CD4-positive, alpha-beta T cell (primary cell): ENCODE results near the gene SYT14. TPM values are rescaled to one million over a fixed set of nuclear protein-coding genes. Genes with fewer than 3 reads are reported as not detected.

Experiments
- ATAC-seq: fragments of 200-7000 bp; cut with Tn5 transposase; one replicate; pipeline ENCODE4 v1.10.0; 2022; ENCODE audit warnings: mild to moderate bottlenecking; ENCODE audit not compliant: poor library complexity
- CTCF ChIA-PET: fragments of 350-600 bp; sonication (Branson Sonifier 250); formaldehyde crosslinking; loops from one replicate; lab custom pipeline; 2021; ENCODE audit warnings: antibody characterized with exemption, inconsistent platforms; lab: Charles Lee
- POLR2A ChIA-PET: fragments of 350-600 bp; sonication (Branson Sonifier 250); formaldehyde crosslinking; loops from one replicate; lab custom pipeline; 2021; ENCODE audit warnings: antibody characterized with exemption, inconsistent platforms; lab: Charles Lee
- DNase-seq, 14 experiments: peaks; one replicate each; pipeline ENCODE4 v3.0.0-alpha.2; 2013 to 2020; ENCODE audit warnings: mixed read lengths in 2 of 14
- H3K27ac ChIP-seq, 2 donors: one replicate each; pipeline versions ENCODE4 v1.5.1 to v1.7.0; 2013; ENCODE audit warnings: low read length in 2 of 2, low read depth in 1 of 2, mild to moderate bottlenecking in 1 of 2
- H3K27me3 ChIP-seq, 2 experiments: 1 replicate in 1 of 2; 2 replicates in 1 of 2; pipeline versions ENCODE4 v1.6.1 to v1.7.0; 2013; ENCODE audit warnings: low read length in 2 of 2, control low read depth in 1 of 2, mild to moderate bottlenecking in 1 of 2, moderate library complexity in 1 of 2; ENCODE audit not compliant: insufficient read depth in 2 of 2, control insufficient read depth in 1 of 2
- H3K36me3 ChIP-seq: one replicate; pipeline ENCODE4 v1.6.1; 2013; ENCODE audit warnings: low read length, control low read depth; ENCODE audit not compliant: insufficient read depth
- H3K4me1 ChIP-seq: one replicate; pipeline ENCODE4 v1.6.1; 2013; ENCODE audit warnings: low read length, control low read depth; ENCODE audit not compliant: insufficient read depth
- H3K4me3 ChIP-seq: one replicate; pipeline ENCODE4 v1.5.1; 2013; ENCODE audit warnings: mild to moderate bottlenecking, low read length, moderate library complexity
- H3K9me3 ChIP-seq, 2 experiments: 1 replicate in 1 of 2; 2 replicates in 1 of 2; pipeline versions ENCODE4 v1.6.1 to v1.7.0; 2013; ENCODE audit warnings: low read length in 2 of 2, mild to moderate bottlenecking in 2 of 2, control low read depth in 1 of 2, moderate library complexity in 1 of 2; ENCODE audit not compliant: control insufficient read depth in 1 of 2, insufficient read depth in 1 of 2
- H3K27ac Mint-ChIP-seq: one replicate; pipeline ENCODE4 v1.8.0; 2020; ENCODE audit warnings: mixed read lengths
- H3K27me3 Mint-ChIP-seq: one replicate; pipeline ENCODE4 v1.8.0; 2021; ENCODE audit warnings: mixed read lengths
- H3K36me3 Mint-ChIP-seq: one replicate; pipeline ENCODE4 v1.8.0; 2021; ENCODE audit warnings: low read depth, mixed read lengths
- H3K4me1 Mint-ChIP-seq: one replicate; pipeline ENCODE4 v1.8.0; 2021; ENCODE audit warnings: low read depth, mixed read lengths
- H3K4me3 Mint-ChIP-seq: one replicate; pipeline ENCODE4 v1.8.0; 2020; ENCODE audit warnings: mild to moderate bottlenecking, mixed read lengths
- H3K9me3 Mint-ChIP-seq: one replicate; pipeline ENCODE4 v1.8.0; 2020; ENCODE audit warnings: mixed read lengths
- CTCF ChIP-seq: fragments of 200-600 bp; IDR thresholded peaks from one replicate; pipeline ENCODE4 v1.8.0; 2022; ENCODE audit warnings: antibody characterized with exemption, mild to moderate bottlenecking
- intact Hi-C, 2 experiments: fragments of 100-400 bp; cut with DNase I in 1 of 2; cut with micrococcal nuclease in 1 of 2; formaldehyde crosslinking; loops; one replicate each; pipeline versions ENCODE4 v1.15.1 to v1.9.0; 2023 to 2025; cut with DNase I, micrococcal nuclease
- total RNA-seq, 174 experiments: library from RNA in 2 of 174; stranded (reverse) in 2 of 174; gene quantifications; one replicate each; pipeline ENCODE4 v1.2.3 and lab custom pipeline; 2021 to 2026

SYT14 gene
- total RNA-seq, 2 experiments from 2014 or later, result not detected

DNA sequence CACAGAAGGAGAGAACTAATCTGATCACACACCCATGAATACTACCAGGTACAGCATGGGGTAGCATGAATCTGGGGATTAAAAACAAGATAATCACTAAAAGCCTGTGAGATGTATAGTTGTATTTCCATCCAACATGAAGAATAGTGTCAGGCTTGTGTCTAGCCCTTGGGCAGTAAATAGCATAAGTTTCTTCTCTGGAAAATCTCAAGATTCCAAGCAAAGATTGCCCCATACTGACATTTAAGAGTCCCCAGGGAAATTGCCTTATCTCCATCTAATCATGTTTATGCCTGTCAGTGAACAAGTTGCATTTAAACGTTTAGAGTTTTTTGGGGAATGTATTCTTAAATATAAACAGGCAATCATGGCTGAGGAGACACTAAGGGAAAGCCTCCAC is 185.4 kb downstream of the SYT14 start:
- no peak for ATAC-seq
- H3K27ac Mint-ChIP-seq, result no peak overlapping the region
- H3K27me3 Mint-ChIP-seq, result peaks cover 23% of the 10 kb centered on the region
- Histone ChIP-seq H3K4me3 (no peak overlapping the region), H3K4me1 (no peaks in the 10 kb centered on the region), H3K36me3 (no peaks in the 10 kb centered on the region), H3K9me3 (no peaks in the 10 kb centered on the region), H3K27me3 (no peaks in the 10 kb centered on the region), H3K27ac (no peak overlapping the region)
- no peaks in the 10 kb centered on the region for H3K36me3 Mint-ChIP-seq
- ChIA-PET CTCF (no interaction called here), POLR2A (no interaction called here)
- intact Hi-C loops, result no loop called here
- H3K4me3 Mint-ChIP-seq, result no peak overlapping the region
- DNase-seq, result no peak
- H3K9me3 Mint-ChIP-seq, result no peaks in the 10 kb centered on the region
- no peaks in the 10 kb centered on the region for H3K4me1 Mint-ChIP-seq
- no peak for TF ChIP-seq CTCF

GRCh38 chr1:210123924-210124589 is 186.0 kb downstream of the SYT14 start:
- Histone ChIP-seq H3K9me3 (no peaks in the 10 kb centered on the region), H3K27me3 (no peaks in the 10 kb centered on the region), H3K4me1 (no peaks in the 10 kb centered on the region), H3K36me3 (no peaks in the 10 kb centered on the region), H3K4me3 (no peak overlapping the region), H3K27ac (no peak overlapping the region)
- DNase-seq, result no peak
- peaks cover 23% of the 10 kb centered on the region for H3K27me3 Mint-ChIP-seq
- POLR2A ChIA-PET, result no interaction called here
- CTCF ChIA-PET, result no interaction called here
- H3K9me3 Mint-ChIP-seq, result no peaks in the 10 kb centered on the region
- no peak for ATAC-seq
- intact Hi-C loops, result no loop called here
- H3K36me3 Mint-ChIP-seq, result no peaks in the 10 kb centered on the region
- H3K4me3 Mint-ChIP-seq, result no peak overlapping the region
- no peak for TF ChIP-seq CTCF
- H3K27ac Mint-ChIP-seq, result no peak overlapping the region
- no peaks in the 10 kb centered on the region for H3K4me1 Mint-ChIP-seq

DNA sequence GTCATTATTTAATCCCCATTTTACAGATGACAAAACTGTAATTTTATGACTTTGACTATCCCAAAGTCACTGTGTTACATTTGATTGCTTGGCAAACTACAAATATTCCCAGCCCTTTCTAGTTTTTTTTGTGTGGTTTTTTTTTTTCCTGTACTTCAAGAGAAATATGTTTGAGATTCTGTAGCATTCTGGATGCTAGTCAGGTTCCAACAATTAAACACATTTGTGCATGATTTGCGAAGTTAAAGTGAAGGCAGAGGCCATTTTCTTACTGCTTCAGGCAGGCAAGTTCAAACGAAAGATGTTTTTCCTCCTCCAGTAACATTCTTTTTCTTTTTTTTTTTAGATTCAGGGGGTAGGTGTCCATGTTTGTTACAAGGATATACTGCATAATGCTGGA is 186.7 kb downstream of the SYT14 start:
- no peak overlapping the region for H3K27ac ChIP-seq
- no peak overlapping the region for H3K4me3 ChIP-seq
- TF ChIP-seq CTCF, result no peak
- ATAC-seq (no peak), DNase-seq (no peak)
- Mint-ChIP-seq H3K27ac (no peak overlapping the region), H3K4me3 (no peak overlapping the region), H3K9me3 (no peaks in the 10 kb centered on the region), H3K36me3 (no peaks in the 10 kb centered on the region), H3K4me1 (no peaks in the 10 kb centered on the region), H3K27me3 (peaks cover 23% of the 10 kb centered on the region)
- H3K36me3 ChIP-seq, result no peaks in the 10 kb centered on the region
- no peaks in the 10 kb centered on the region for H3K27me3 ChIP-seq
- H3K4me1 ChIP-seq, result no peaks in the 10 kb centered on the region
- ChIA-PET CTCF (no interaction called here), POLR2A (no interaction called here)
- intact Hi-C loops, result no loop called here
- no peaks in the 10 kb centered on the region for H3K9me3 ChIP-seq
